Fibroblast of lung (primary cell): Measurements from ENCODE around the gene ZNF414. TPM values are rescaled to one million over a fixed set of nuclear protein-coding genes. Genes with fewer than 3 reads are reported as not detected.

ENCODE experiments used
- DNase-seq, 2 donors: peaks; one replicate each; pipeline versions ENCODE4 v3.0.0 to v3.0.0-alpha.2; 2010; ENCODE audit warnings: low read depth in 2 of 2
- H2AFZ ChIP-seq: 2 replicates; pipeline ENCODE4 v1.5.1; 2012; ENCODE audit warnings: low read length, control low read depth, inconsistent platforms
- H3K27ac ChIP-seq: 2 replicates; pipeline ENCODE4 v1.5.1; 2011; ENCODE audit warnings: low read length, control low read depth; ENCODE audit not compliant: insufficient read depth
- H3K27me3 ChIP-seq: 2 replicates; pipeline ENCODE4 v1.5.1; 2011; ENCODE audit warnings: mild to moderate bottlenecking, low read length; ENCODE audit not compliant: control insufficient read depth, insufficient read depth
- H3K36me3 ChIP-seq: 2 replicates; pipeline ENCODE4 v1.5.1; 2011; ENCODE audit warnings: low read length; ENCODE audit not compliant: control insufficient read depth, insufficient read depth
- H3K4me1 ChIP-seq: 2 replicates; pipeline ENCODE4 v1.5.1; 2011; ENCODE audit warnings: low read length; ENCODE audit not compliant: control insufficient read depth, insufficient read depth; ENCODE audit errors: extremely low read depth
- H3K4me2 ChIP-seq: 2 replicates; pipeline ENCODE4 v1.5.1; 2011; ENCODE audit warnings: low read length, control low read depth; ENCODE audit not compliant: insufficient read depth; ENCODE audit errors: extremely low read depth
- H3K4me3 ChIP-seq, 4 experiments: fragments of 200-600 bp in 1 of 4; sonication (generic) in 1 of 4; replicated peaks in 1 of 4; 2 replicates each; pipeline ENCODE4 v1.5.1; 2011 to 2016; ENCODE audit warnings: low read length in 4 of 4, low read depth in 3 of 4, mild to moderate bottlenecking in 3 of 4, control low read depth in 2 of 4, inconsistent platforms in 1 of 4, mixed read lengths in 1 of 4; ENCODE audit not compliant: insufficient read depth in 1 of 4; ENCODE audit errors: control extremely low read depth in 1 of 4
- H3K79me2 ChIP-seq: 2 replicates; pipeline ENCODE4 v1.5.1; 2012; ENCODE audit warnings: mild to moderate bottlenecking, low read length, inconsistent platforms; ENCODE audit not compliant: control insufficient read depth, insufficient read depth
- H3K9ac ChIP-seq: 2 replicates; pipeline ENCODE4 v1.5.1; 2011; ENCODE audit warnings: mild to moderate bottlenecking, low read length, control low read depth; ENCODE audit not compliant: insufficient read depth
- H3K9me3 ChIP-seq: 2 replicates; pipeline ENCODE4 v1.5.1; 2012; ENCODE audit warnings: low read depth, low read length; ENCODE audit not compliant: control insufficient read depth, insufficient read depth
- H4K20me1 ChIP-seq: 2 replicates; pipeline ENCODE4 v1.5.1; 2011; ENCODE audit warnings: low read length; ENCODE audit not compliant: control insufficient read depth, insufficient read depth; ENCODE audit errors: extremely low read depth
- CTCF ChIP-seq, 2 donors: IDR thresholded peaks in 1 of 2; conservative IDR thresholded peaks in 1 of 2; 1 replicate in 1 of 2; 2 replicates in 1 of 2; pipeline ENCODE4 v1.5.1; 2011 to 2012; ENCODE audit warnings: low read length in 2 of 2, control low read depth in 1 of 2, inconsistent platforms in 1 of 2, low read depth in 1 of 2, mild to moderate bottlenecking in 1 of 2
- EZH2 ChIP-seq: IDR thresholded peaks from 2 replicates; pipeline ENCODE4 v1.5.1; 2012; ENCODE audit warnings: low read length, control low read depth, mild to moderate bottlenecking; ENCODE audit errors: missing control alignments
- polyA minus RNA-seq: library from RNA; depleted of rRNA, polyadenylated mRNA; stranded (reverse); fragments of >200 nt; gene quantifications from 2 replicates; pipeline ENCODE4 v1.2.3, GENCODE V29; 2011; ENCODE audit warnings: low replicate concordance
- polyA plus RNA-seq, 2 donors: library from polyadenylated mRNA; depleted of rRNA in 1 of 2; stranded (reverse) in 1 of 2; unstranded in 1 of 2; fragments of >200 nt; gene quantifications; 2 replicates each; pipeline ENCODE4 v1.2.1, GENCODE V29; 2011 to 2012; ENCODE audit warnings: missing spikeins in 1 of 2
- total RNA-seq: library from RNA; depleted of rRNA; stranded (reverse); fragments of >200 nt; gene quantifications from 2 replicates; pipeline ENCODE4 v1.2.1, GENCODE V29; 2014

ZNF414 gene
- total RNA-seq (2.8 and 4.0 TPM in 2 replicates), polyA plus RNA-seq (2.9 and 3.4 TPM in 2 replicates), polyA minus RNA-seq (4.7 and 8.1 TPM in 2 replicates)
- 24.1 and 30.1 TPM in 2 replicates for polyA plus RNA-seq (2012)

GRCh38 chr19:8513687-8514504 is at the start of gene ZNF414:
ZNF414 (minus strand) TSS chr19:8514167; CDS start chr19:8514046, 121 bp downstream.
- no peaks in the 10 kb centered on the region for H3K27me3 ChIP-seq
- peak; percentile 95 for DNase-seq
- TF ChIP-seq EZH2 = no peak
- no peak for TF ChIP-seq CTCF (conservative IDR thresholded peaks at IDR 0.05 in 1 of 2, IDR thresholded peaks at IDR 0.05 in 1 of 2; ENCODE audit: low read depth in 1 of 2, low read length in 2 of 2)
- H3K4me3 ChIP-seq = peak within 1 kb of the TSS; percentile 47 to 76 (median 64)
- peaks cover 10% of the 10 kb centered on the region for H3K4me1 ChIP-seq
- H2AFZ ChIP-seq = peak within 1 kb of the TSS; percentile 89
- H3K4me2 ChIP-seq = peak within 1 kb of the TSS; percentile 92
- no peaks in the 10 kb centered on the region for H3K79me2 ChIP-seq
- H4K20me1 ChIP-seq = no peaks in the 10 kb centered on the region
- no peaks in the 10 kb centered on the region for H3K9me3 ChIP-seq
- peaks cover 3% of the 10 kb centered on the region for H3K36me3 ChIP-seq
- H3K27ac ChIP-seq = peak within 1 kb of the TSS; percentile 96
- peak within 1 kb of the TSS; percentile 100 for H3K9ac ChIP-seq

GRCh38 chr19:8561075-8561764 is 47.3 kb upstream of the ZNF414 start:
- Histone ChIP-seq H3K9me3 (no peaks in the 10 kb centered on the region), H3K27me3 (no peaks in the 10 kb centered on the region), H3K4me2 (no peak overlapping the region), H3K9ac (no peak overlapping the region), H3K4me3 (no peak overlapping the region), H3K4me1 (no peaks in the 10 kb centered on the region), H2AFZ (no peak overlapping the region), H3K36me3 (no peaks in the 10 kb centered on the region), H4K20me1 (no peaks in the 10 kb centered on the region), H3K27ac (no peak overlapping the region), H3K79me2 (no peaks in the 10 kb centered on the region)
- TF ChIP-seq CTCF (conservative IDR thresholded peaks at IDR 0.05 in 1 of 2, IDR thresholded peaks at IDR 0.05 in 1 of 2; ENCODE audit: low read depth in 1 of 2, low read length in 2 of 2) = no peak
- TF ChIP-seq EZH2 = no peak
- DNase-seq = no peak

- no peak for DNase-seq
- Histone ChIP-seq H3K27me3 (no peaks in the 10 kb centered on the region), H3K4me1 (no peaks in the 10 kb centered on the region), H3K36me3 (no peaks in the 10 kb centered on the region), H3K27ac (no peak overlapping the region), H3K4me3 (no peak overlapping the region), H3K9me3 (no peaks in the 10 kb centered on the region), H3K79me2 (no peaks in the 10 kb centered on the region), H4K20me1 (no peaks in the 10 kb centered on the region), H3K4me2 (no peak overlapping the region), H3K9ac (no peak overlapping the region), H2AFZ (no peak overlapping the region)
- no peak for TF ChIP-seq CTCF (conservative IDR thresholded peaks at IDR 0.05 in 1 of 2, IDR thresholded peaks at IDR 0.05 in 1 of 2; ENCODE audit: low read depth in 1 of 2, low read length in 2 of 2)
- TF ChIP-seq EZH2 = no peak
Measured at GRCh38 chr19:8558325-8558724, 44.4 kb upstream of the ZNF414 start.
